HG03064 (cell line): Measurements from ENCODE around the gene FAM200A.
"Not testable (repeated sequence)": the region's sequence is repeated elsewhere in the genome, so short reads cannot be mapped to it uniquely, and the experiment has no call there.

ENCODE experiments used
- ATAC-seq: cut with Tn5 transposase; IDR thresholded peaks from one replicate; pipeline ENCODE4 v1.9.1; 2021; ENCODE audit warnings: low read depth; ENCODE audit not compliant: unreplicated experiment

The FAM200A gene

GRCh38 chr7:99504603-99505323 is 47.2 kb downstream of the FAM200A start, which contains the start of gene ZKSCAN5:
Gene ZKSCAN5 (plus strand): TSS chr7:99504662. CDS start chr7:99506045, 1,383 bp downstream.
- ATAC-seq = peak; percentile 75

GRCh38 chr7:99504281-99504602 is 47.7 kb downstream of the FAM200A start:
- no peak for ATAC-seq

- not testable (repeated sequence) for ATAC-seq
Observed at GRCh38 chr7:99501236-99501635, 50.7 kb downstream of the FAM200A start.

- no peak for ATAC-seq
Observed at GRCh38 chr7:99500637-99501009, 51.3 kb downstream of the FAM200A start.

GRCh38 chr7:99499721-99500636 is 51.9 kb downstream of the FAM200A start, which contains the start of gene ZNF394:
Gene ZNF394 (minus strand): TSS chr7:99500281. CDS start chr7:99500093, 188 bp downstream.
- peak; percentile 51 for ATAC-seq

GRCh38 chr7:99499371-99499720 is 52.6 kb downstream of the FAM200A start:
- ATAC-seq = no peak

GRCh38 chr7:99498546-99498944 is 53.4 kb downstream of the FAM200A start:
- ATAC-seq = no peak

- no peak for ATAC-seq
Observed at GRCh38 chr7:99497766-99498545, 54.0 kb downstream of the FAM200A start.
